NK-92 treated with Interleukin-12 subunit alpha and Interleukin-12 subunit beta, amount 100 ng/mL, for 24 hours (cell line): ENCODE measurements around the gene MKX.

ENCODE experiments used
- DNase-seq: peaks from one replicate; lab custom pipeline; 2025; lab: John Stamatoyannopoulos, UW

MKX gene

GRCh38 chr10:27742195-27743011 lies 3.2 kb downstream of the MKX start:
- no peak for DNase-seq

- DNase-seq, result no peak
Observed at GRCh38 chr10:27741173-27742091, 4.2 kb downstream of the MKX start.

GRCh38 chr10:27736396-27736795 lies 9.2 kb downstream of the MKX start:
- DNase-seq, result no peak

- DNase-seq, result no peak
Observed at GRCh38 chr10:27730041-27730440, 15.6 kb downstream of the MKX start.

GRCh38 chr10:27728338-27728737 lies 17.3 kb downstream of the MKX start:
- no peak for DNase-seq

- no peak for DNase-seq
Observed at GRCh38 chr10:27724287-27724686, 21.3 kb downstream of the MKX start.

- DNase-seq, result no peak
Observed at GRCh38 chr10:27723436-27723835, 22.2 kb downstream of the MKX start.

- DNase-seq, result no peak
Observed at GRCh38 chr10:27720529-27720928, 25.1 kb downstream of the MKX start.

GRCh38 chr10:27719052-27719451 lies 26.6 kb downstream of the MKX start:
- DNase-seq, result no peak

- DNase-seq, result no peak
Observed at GRCh38 chr10:27717861-27718260, 27.8 kb downstream of the MKX start.

- no peak for DNase-seq
Observed at GRCh38 chr10:27717224-27717623, 28.4 kb downstream of the MKX start.

GRCh38 chr10:27716521-27716920 lies 29.1 kb downstream of the MKX start:
- DNase-seq, result no peak

- DNase-seq, result no peak
Observed at GRCh38 chr10:27715505-27715904, 30.1 kb downstream of the MKX start.

- no peak for DNase-seq
Observed at GRCh38 chr10:27714349-27714748, 31.3 kb downstream of the MKX start.

GRCh38 chr10:27713941-27714340 lies 31.7 kb downstream of the MKX start:
- no peak for DNase-seq

GRCh38 chr10:27710014-27710413 lies 35.6 kb downstream of the MKX start:
- DNase-seq, result no peak

GRCh38 chr10:27709304-27709703 lies 36.3 kb downstream of the MKX start:
- DNase-seq, result no peak

- no peak for DNase-seq
Observed at GRCh38 chr10:27701938-27702537, 43.6 kb downstream of the MKX start.

GRCh38 chr10:27699776-27700175 lies 45.8 kb downstream of the MKX start:
- DNase-seq, result no peak

- no peak for DNase-seq
Observed at GRCh38 chr10:27698961-27699360, 46.7 kb downstream of the MKX start.

GRCh38 chr10:27696466-27696865 lies 49.2 kb downstream of the MKX start:
- no peak for DNase-seq

GRCh38 chr10:27695706-27696105 lies 49.9 kb downstream of the MKX start:
- DNase-seq, result no peak

GRCh38 chr10:27695088-27695487 lies 50.5 kb downstream of the MKX start:
- no peak for DNase-seq
